H9 (cell line): ENCODE results near the gene CAMTA1. TPM values are rescaled to one million over a fixed set of nuclear protein-coding genes. Genes with fewer than 3 reads are reported as not detected.

Source experiments
- DNase-seq: peaks from one replicate; pipeline ENCODE4 v3.0.0-alpha.2; 2017
- H2AFZ ChIP-seq: one replicate; pipeline ENCODE4 v1.6.1; 2013; ENCODE audit warnings: mild to moderate bottlenecking, low read length, control low read depth, moderate library complexity
- H2AK5ac ChIP-seq: 2 replicates; pipeline ENCODE4 v1.6.1; 2013; ENCODE audit warnings: low read length, control low read depth, mixed read lengths; ENCODE audit not compliant: insufficient read length
- H2BK120ac ChIP-seq: one replicate; pipeline ENCODE4 v1.6.1; 2013; ENCODE audit warnings: low read depth, mild to moderate bottlenecking, low read length, control low read depth, inconsistent platforms; ENCODE audit not compliant: poor library complexity, severe bottlenecking
- H2BK12ac ChIP-seq: 2 replicates; pipeline ENCODE4 v1.6.1; 2013; ENCODE audit warnings: low read length, control low read depth, mixed read lengths, low read depth; ENCODE audit not compliant: insufficient read length
- H2BK15ac ChIP-seq: 2 replicates; pipeline ENCODE4 v1.6.1; 2013; ENCODE audit warnings: low read depth, low read length, control low read depth
- H2BK20ac ChIP-seq: one replicate; pipeline ENCODE4 v1.6.1; 2013; ENCODE audit warnings: low read depth, mild to moderate bottlenecking, low read length, control low read depth, inconsistent platforms; ENCODE audit not compliant: poor library complexity, severe bottlenecking
- H2BK5ac ChIP-seq: 2 replicates; pipeline ENCODE4 v1.6.1; 2013; ENCODE audit warnings: low read length, control low read depth, mixed read lengths; ENCODE audit not compliant: insufficient read length
- H3K14ac ChIP-seq: 2 replicates; pipeline ENCODE4 v1.6.1; 2013; ENCODE audit warnings: low read length, control low read depth; ENCODE audit not compliant: insufficient read depth
- H3K18ac ChIP-seq: 2 replicates; pipeline ENCODE4 v1.6.1; 2013; ENCODE audit warnings: low read depth, mild to moderate bottlenecking, mixed read lengths, low read length, control low read depth; ENCODE audit not compliant: insufficient read length
- H3K23ac ChIP-seq: 2 replicates; pipeline ENCODE4 v1.6.1; 2013; ENCODE audit warnings: low read length, control low read depth, mixed read lengths, low read depth; ENCODE audit not compliant: insufficient read length
- H3K23me2 ChIP-seq: 2 replicates; pipeline ENCODE4 v1.6.1; 2013; ENCODE audit warnings: low read depth, mild to moderate bottlenecking, mixed read lengths, low read length, control low read depth; ENCODE audit not compliant: insufficient read length, poor library complexity, severe bottlenecking
- H3K27ac ChIP-seq: 2 replicates; pipeline ENCODE4 v1.5.1; 2013; ENCODE audit warnings: low read length, control low read depth, mixed read lengths, low read depth; ENCODE audit not compliant: insufficient read length
- H3K27me3 ChIP-seq: 2 replicates; pipeline ENCODE4 v1.6.1; 2013; ENCODE audit warnings: low read length, control low read depth, inconsistent platforms; ENCODE audit not compliant: insufficient read depth
- H3K4ac ChIP-seq: 2 replicates; pipeline ENCODE4 v1.6.1; 2013; ENCODE audit warnings: low read depth, mild to moderate bottlenecking, control low read depth, inconsistent platforms, low read length, moderate library complexity
- H3K4me1 ChIP-seq: 2 replicates; pipeline ENCODE4 v1.6.1; 2013; ENCODE audit warnings: low read length, control low read depth, inconsistent platforms; ENCODE audit not compliant: insufficient read depth
- H3K4me2 ChIP-seq: 2 replicates; pipeline ENCODE4 v1.6.1; 2013; ENCODE audit warnings: low read length, control low read depth, mixed read lengths; ENCODE audit not compliant: insufficient read length, insufficient read depth
- H3K56ac ChIP-seq: 2 replicates; pipeline ENCODE4 v1.6.1; 2013; ENCODE audit warnings: low read depth, mild to moderate bottlenecking, mixed read lengths, low read length, control low read depth; ENCODE audit not compliant: insufficient read length
- H3K79me1 ChIP-seq: 2 replicates; pipeline ENCODE4 v1.6.1; 2013; ENCODE audit warnings: low read depth, mild to moderate bottlenecking, moderate library complexity, low read length, control low read depth, inconsistent platforms; ENCODE audit not compliant: insufficient read depth, poor library complexity, severe bottlenecking
- H3K79me2 ChIP-seq: 2 replicates; pipeline ENCODE4 v1.6.1; 2013; ENCODE audit warnings: low read length, control low read depth, inconsistent platforms; ENCODE audit not compliant: insufficient read depth
- H3K9ac ChIP-seq: 2 replicates; pipeline ENCODE4 v1.6.1; 2013; ENCODE audit warnings: low read length, control low read depth, mixed read lengths; ENCODE audit not compliant: insufficient read length; ENCODE audit errors: extremely low read depth
- H3K9me3 ChIP-seq: one replicate; pipeline ENCODE4 v1.6.1; 2013; ENCODE audit warnings: low read depth, low read length, inconsistent platforms; ENCODE audit not compliant: control insufficient read depth
- H3T11ph ChIP-seq: one replicate; pipeline ENCODE4 v1.6.1; 2013; ENCODE audit warnings: mild to moderate bottlenecking, low read length, control low read depth, inconsistent platforms
- H4K20me1 ChIP-seq: one replicate; pipeline ENCODE4 v1.6.1; 2013; ENCODE audit not compliant: control insufficient read depth, insufficient read length, insufficient read depth
- H4K5ac ChIP-seq: 2 replicates; pipeline ENCODE4 v1.6.1; 2013; ENCODE audit warnings: low read depth, mild to moderate bottlenecking, mixed read lengths, low read length, control low read depth; ENCODE audit not compliant: insufficient read length
- H4K8ac ChIP-seq: replicated peaks from 2 replicates; pipeline ENCODE4 v1.6.1; 2013; ENCODE audit warnings: low read length, control low read depth, mixed read lengths, low read depth; ENCODE audit not compliant: insufficient read length
- H4K91ac ChIP-seq: 2 replicates; pipeline ENCODE4 v1.6.1; 2013; ENCODE audit warnings: low read depth, mild to moderate bottlenecking, moderate library complexity, mixed read lengths, low read length, control low read depth; ENCODE audit not compliant: insufficient read length
- H3K27ac Mint-ChIP-seq, 3 experiments: 2 replicates in 2 of 3; 3 replicates in 1 of 3; pipeline ENCODE4 v1.8.0; 2020 to 2021; ENCODE audit warnings: mixed read lengths in 3 of 3, mild to moderate bottlenecking in 1 of 3, moderate library complexity in 1 of 3
- H3K27me3 Mint-ChIP-seq: 2 replicates; pipeline ENCODE4 v1.8.0; 2021; ENCODE audit warnings: low read depth, mild to moderate bottlenecking, moderate library complexity, mixed read lengths
- H3K36me3 Mint-ChIP-seq, 3 experiments: 2 replicates in 2 of 3; 3 replicates in 1 of 3; pipeline ENCODE4 v1.8.0; 2020 to 2021; ENCODE audit warnings: low read depth in 3 of 3, mixed read lengths in 3 of 3; ENCODE audit not compliant: insufficient read depth in 1 of 3
- H3K4me1 Mint-ChIP-seq, 2 experiments: 2 replicates each; pipeline ENCODE4 v1.8.0; 2020; ENCODE audit warnings: mixed read lengths in 2 of 2
- H3K4me3 Mint-ChIP-seq, 2 experiments: 2 replicates in 1 of 2; 3 replicates in 1 of 2; pipeline ENCODE4 v1.8.0; 2020 to 2021; ENCODE audit warnings: mild to moderate bottlenecking in 2 of 2, mixed read lengths in 2 of 2, moderate library complexity in 1 of 2
- H3K9me3 Mint-ChIP-seq, 2 experiments: 2 replicates in 1 of 2; 3 replicates in 1 of 2; pipeline ENCODE4 v1.8.0; 2020; ENCODE audit warnings: mild to moderate bottlenecking in 2 of 2, mixed read lengths in 2 of 2, moderate library complexity in 1 of 2
- CTCF ChIP-seq: fragments of 200-600 bp; sonication (generic); conservative IDR thresholded peaks from 3 replicates; pipeline ENCODE4 v1.8.0; 2021; ENCODE audit warnings: antibody characterized with exemption, mild to moderate bottlenecking
- WGBS: extraction: QIAGEN DNeasy Blood & Tissue Kit; methylation state at CpG from one replicate; pipeline ENCODE4 v1.1.7; 2013; ENCODE audit warnings: missing lambda C conversion rate, low lambda C conversion rate, mixed read lengths; ENCODE audit not compliant: insufficient read length; ENCODE audit errors: extremely low coverage; 5-methylcytosine and 5-hydroxymethylcytosine counted together
- total RNA-seq: library from RNA; stranded (reverse); gene quantifications from 2 replicates; pipeline ENCODE4 v1.2.1, GENCODE V29; 2021

The CAMTA1 gene
- total RNA-seq, 1 experiment from 2014 or later: 115 TPM

- no peak overlapping the region for H3K27ac Mint-ChIP-seq
These were observed 156.5 kb downstream of the CAMTA1 start for GRCh38 chr1:6941786-6942185.

More at GRCh38 chr1:6941786-6942185, 156.5 kb downstream of the CAMTA1 start:
- Histone ChIP-seq H2AK5ac (no peak overlapping the region), H3T11ph (no peak overlapping the region), H3K4me2 (no peak overlapping the region), H2BK20ac (no peak overlapping the region), H2BK12ac (no peak overlapping the region), H2BK120ac (no peak overlapping the region), H3K27me3 (no peaks in the 10 kb centered on the region), H4K91ac (no peak overlapping the region), H3K4ac (no peak overlapping the region), H3K23ac (no peak overlapping the region), H3K9me3 (no peaks in the 10 kb centered on the region), H3K18ac (no peak overlapping the region), H4K20me1 (no peaks in the 10 kb centered on the region), H3K56ac (no peak overlapping the region), H3K9ac (no peak overlapping the region), H2BK15ac (no peak overlapping the region), H4K5ac (no peak overlapping the region), H3K27ac (no peak overlapping the region), H4K8ac (no peak overlapping the region), H3K79me2 (no peaks in the 10 kb centered on the region), H2BK5ac (no peak overlapping the region), H2AFZ (no peak overlapping the region), H3K79me1 (no peaks in the 10 kb centered on the region), H3K4me1 (no peaks in the 10 kb centered on the region), H3K14ac (no peak overlapping the region; the same call in 1 of the 2 replicates), H3K23me2 (no peaks in the 10 kb centered on the region)
- Mint-ChIP-seq H3K9me3 (peaks cover 0 to 3% of the 10 kb centered on the region in 2 experiments; a peak in 1 of 5 replicates), H3K4me3 (no peak overlapping the region), H3K27me3 (no peaks in the 10 kb centered on the region; the same call in none of the 2 replicates), H3K36me3 (no peaks in the 10 kb centered on the region; a peak in 2 of 7 replicates), H3K4me1 (peaks cover 0 to 2% of the 10 kb centered on the region in 2 experiments; a peak in 1 of 4 replicates)
- TF ChIP-seq CTCF: no peak
- WGBS: no CpG with 5 or more reads among the region's 5 CpGs
- no peak for DNase-seq
